ENCODE measurements around the gene WWC2.

GRCh38 chr4:183347146-183347545, 248.1 kb downstream of the WWC2 start:
- TF ChIP-seq, protein P1, sequence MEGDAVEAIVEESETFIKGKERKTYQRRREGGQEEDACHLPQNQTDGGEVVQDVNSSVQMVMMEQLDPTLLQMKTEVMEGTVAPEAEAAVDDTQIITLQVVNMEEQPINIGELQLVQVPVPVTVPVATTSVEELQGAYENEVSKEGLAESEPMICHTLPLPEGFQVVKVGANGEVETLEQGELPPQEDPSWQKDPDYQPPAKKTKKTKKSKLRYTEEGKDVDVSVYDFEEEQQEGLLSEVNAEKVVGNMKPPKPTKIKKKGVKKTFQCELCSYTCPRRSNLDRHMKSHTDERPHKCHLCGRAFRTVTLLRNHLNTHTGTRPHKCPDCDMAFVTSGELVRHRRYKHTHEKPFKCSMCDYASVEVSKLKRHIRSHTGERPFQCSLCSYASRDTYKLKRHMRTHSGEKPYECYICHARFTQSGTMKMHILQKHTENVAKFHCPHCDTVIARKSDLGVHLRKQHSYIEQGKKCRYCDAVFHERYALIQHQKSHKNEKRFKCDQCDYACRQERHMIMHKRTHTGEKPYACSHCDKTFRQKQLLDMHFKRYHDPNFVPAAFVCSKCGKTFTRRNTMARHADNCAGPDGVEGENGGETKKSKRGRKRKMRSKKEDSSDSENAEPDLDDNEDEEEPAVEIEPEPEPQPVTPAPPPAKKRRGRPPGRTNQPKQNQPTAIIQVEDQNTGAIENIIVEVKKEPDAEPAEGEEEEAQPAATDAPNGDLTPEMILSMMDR (conservative IDR thresholded peaks at IDR 0.05; ENCODE audit: low read depth, low read length) = no peak
- no peak for TF ChIP-seq EZH2 (IDR thresholded peaks at IDR 0.05; ENCODE audit: borderline replicate concordance, low read depth, low read length, poor library complexity, severe bottlenecking)
